ENCODE results near the gene CNIH2. TPM values are rescaled to one million over a fixed set of nuclear protein-coding genes. Genes with fewer than 3 reads are reported as not detected.

CNIH2 gene
- total and polyA plus RNA-seq, 4 donors = 23.9 to 256 (median 138) TPM

DNA sequence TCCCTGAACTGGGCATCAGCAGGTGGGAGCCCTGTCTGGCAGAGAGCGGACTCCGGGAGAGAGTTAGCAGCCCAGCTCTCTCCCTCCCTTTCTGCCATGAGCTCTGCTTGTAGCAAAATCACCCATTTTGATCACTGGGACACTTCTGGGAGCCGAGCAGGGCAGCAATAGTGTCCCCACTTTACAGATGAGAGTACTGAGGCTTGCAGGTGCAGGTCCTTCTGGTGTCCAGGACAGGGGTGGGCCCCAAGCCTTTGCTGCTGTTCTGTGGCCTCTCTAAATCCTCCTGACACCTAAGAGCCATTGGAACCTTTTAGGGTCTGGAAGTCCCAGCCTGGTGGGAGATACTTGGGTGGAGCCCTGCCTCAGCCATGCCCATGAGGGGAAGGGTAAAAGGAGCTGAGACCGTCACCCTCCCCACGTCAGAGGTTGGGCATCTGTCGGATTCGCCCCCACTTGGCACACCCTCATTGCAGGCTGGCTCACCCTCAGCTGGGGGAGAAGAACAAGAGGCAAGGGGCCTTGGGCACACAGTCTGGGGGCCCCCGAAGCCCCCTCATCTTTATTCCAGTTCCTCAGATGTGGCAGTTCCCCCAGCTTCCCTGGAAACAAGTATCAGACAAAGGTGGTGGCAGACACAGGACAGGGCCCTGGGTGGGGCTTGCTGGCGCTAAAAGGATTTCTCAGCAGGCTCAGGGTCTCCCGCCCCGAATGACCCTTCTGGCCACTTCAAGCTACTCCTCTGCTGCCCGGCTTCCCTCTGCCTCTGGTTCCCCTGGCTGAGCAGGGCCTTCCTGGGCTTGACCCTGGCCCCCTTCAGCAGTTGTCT is 53.8 kb downstream of the CNIH2 start:
- Histone ChIP-seq H3K4me3 (ENCODE audit: low read depth, low read length) (no peak overlapping the region), H3K27ac (ENCODE audit: low read depth, low read length) (no peak overlapping the region), H3K36me3 (ENCODE audit: control insufficient read depth, insufficient read depth, low read length) (peaks cover 37% of the 10 kb centered on the region), H3K9me3 (ENCODE audit: control insufficient read depth, insufficient read depth, low read length) (no peaks in the 10 kb centered on the region), H3K27me3 (ENCODE audit: control insufficient read depth, insufficient read depth, low read length) (no peaks in the 10 kb centered on the region), H3K4me1 (ENCODE audit: control insufficient read depth, insufficient read depth, low read length) (peaks cover 41% of the 10 kb centered on the region)
- WGBS (ENCODE audit: insufficient coverage) = 86% methylated on average over 10 of the region's 12 CpGs
- DNase-seq (ENCODE audit: low read depth in 4 of 6, low spot score in 6 of 6) = no peak

DNA sequence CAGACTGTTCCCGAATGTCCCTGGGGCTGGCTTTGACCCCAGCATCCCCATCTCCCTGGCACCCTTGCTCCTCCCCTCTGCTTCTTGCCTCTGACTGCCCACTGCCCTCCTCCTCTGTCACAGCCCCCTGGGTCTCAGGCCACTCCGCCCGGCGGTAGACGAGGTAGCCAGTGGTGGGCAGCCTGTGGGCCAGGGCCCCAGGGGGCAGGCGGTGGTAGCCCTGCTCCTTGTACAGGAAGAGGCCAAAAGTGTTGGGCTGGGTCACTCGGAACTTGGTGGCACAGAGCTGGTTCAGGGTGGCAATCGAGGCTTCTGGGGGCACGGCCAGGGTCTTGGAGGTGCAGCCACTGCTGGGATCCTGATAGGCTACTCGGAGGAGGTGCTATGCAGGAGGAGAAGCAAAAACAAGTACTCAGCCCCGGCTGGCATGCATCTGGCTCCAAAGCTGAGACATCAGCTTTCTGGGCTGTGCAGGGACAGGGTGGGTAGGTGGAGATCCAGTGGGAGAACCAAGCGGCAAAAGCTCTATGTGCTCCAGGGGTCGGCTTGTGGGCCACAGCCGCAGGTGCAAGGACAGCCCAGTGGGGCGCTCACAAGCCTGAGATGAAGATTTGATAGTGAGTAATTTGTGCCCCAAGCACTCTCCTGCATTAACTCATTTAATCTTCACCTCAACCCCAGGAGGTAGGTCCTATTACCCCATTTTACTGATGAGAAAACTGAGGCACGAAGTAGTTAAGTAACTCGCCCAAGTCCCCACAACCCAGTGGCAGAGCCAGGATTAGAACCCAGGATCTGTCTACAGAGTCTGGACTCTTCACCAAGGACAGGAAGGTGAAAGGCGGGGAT is 54.6 kb downstream of the CNIH2 start:
- peaks cover 45% of the 10 kb centered on the region for H3K36me3 ChIP-seq (ENCODE audit: control insufficient read depth, insufficient read depth, low read length)
- 85% methylated on average over 16 of the region's 18 CpGs for WGBS (ENCODE audit: insufficient coverage)
- H3K4me3 ChIP-seq (ENCODE audit: low read depth, low read length) = no peak overlapping the region
- no peak overlapping the region for H3K27ac ChIP-seq (ENCODE audit: low read depth, low read length)
- no peaks in the 10 kb centered on the region for H3K27me3 ChIP-seq (ENCODE audit: control insufficient read depth, insufficient read depth, low read length)
- no peaks in the 10 kb centered on the region for H3K9me3 ChIP-seq (ENCODE audit: control insufficient read depth, insufficient read depth, low read length)
- peaks cover 42% of the 10 kb centered on the region for H3K4me1 ChIP-seq (ENCODE audit: control insufficient read depth, insufficient read depth, low read length)
- no peak for DNase-seq (ENCODE audit: low read depth in 4 of 6, low spot score in 6 of 6)

DNA sequence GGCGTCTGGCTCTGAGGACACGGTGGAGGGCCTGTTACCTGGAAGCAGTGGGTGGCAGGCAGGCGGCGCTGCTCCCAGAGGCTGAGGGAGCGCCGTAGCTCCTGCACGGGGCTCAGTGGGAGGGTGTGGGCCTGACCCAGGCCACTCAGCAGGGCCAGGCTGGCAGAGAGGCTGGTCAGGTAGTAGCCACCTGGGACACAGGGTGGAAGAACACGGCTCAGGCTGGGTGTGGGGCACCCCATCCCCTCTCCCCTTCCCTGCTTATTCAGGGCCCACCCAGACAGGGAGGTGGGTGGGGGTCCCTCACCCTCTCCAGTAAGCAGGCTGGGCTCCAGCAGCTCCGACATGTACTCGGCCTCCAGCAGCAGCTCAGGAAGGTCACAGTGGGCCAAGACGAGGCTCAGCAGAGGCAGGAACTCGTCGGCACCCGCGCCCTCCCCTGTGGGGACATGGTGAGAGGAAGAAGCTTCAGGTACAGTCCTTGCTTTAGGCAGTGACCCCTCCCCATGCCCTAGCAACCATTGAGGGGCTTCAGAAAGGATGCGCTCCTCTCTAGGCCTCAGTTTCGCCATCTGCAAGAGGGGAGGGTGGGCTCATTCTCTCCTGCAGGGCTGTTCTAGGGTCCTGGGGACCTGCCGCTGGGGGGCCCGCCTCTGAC is 55.4 kb downstream of the CNIH2 start:
- H3K27ac ChIP-seq (ENCODE audit: low read depth, low read length) = no peak overlapping the region
- H3K4me1 ChIP-seq (ENCODE audit: control insufficient read depth, insufficient read depth, low read length) = peaks cover 38% of the 10 kb centered on the region
- DNase-seq (ENCODE audit: low read depth in 4 of 6, low spot score in 6 of 6) = no peak
- no peaks in the 10 kb centered on the region for H3K27me3 ChIP-seq (ENCODE audit: control insufficient read depth, insufficient read depth, low read length)
- H3K9me3 ChIP-seq (ENCODE audit: control insufficient read depth, insufficient read depth, low read length) = no peaks in the 10 kb centered on the region
- H3K4me3 ChIP-seq (ENCODE audit: low read depth, low read length) = no peak overlapping the region
- H3K36me3 ChIP-seq (ENCODE audit: control insufficient read depth, insufficient read depth, low read length) = peaks cover 53% of the 10 kb centered on the region
- 89% methylated on average over 14 of the region's 19 CpGs for WGBS (ENCODE audit: insufficient coverage)

Other genes starting within 250 kb of the CNIH2 start
- gene GAL3ST3, start 229.0 kb upstream of the CNIH2 start, total RNA-seq = 1 to 10 TPM; 4.5 to 5.8 TPM
- 10 to 100 TPM; 18.5 to 19.0 TPM for gene GAL3ST3, start 229.0 kb upstream of the CNIH2 start, polyA plus RNA-seq (ENCODE audit: insufficient read length in 2 of 2)
- gene SF3B2, start 225.8 kb upstream of the CNIH2 start, total RNA-seq = 100 to 1,000 TPM in 1 of 2 donors, 10 to 100 TPM in 1; 84.1 to 156 TPM
- 100 to 1,000 TPM; 237 to 246 TPM for gene SF3B2, start 225.8 kb upstream of the CNIH2 start, polyA plus RNA-seq (ENCODE audit: insufficient read length in 2 of 2)
- 10 to 100 TPM; 29.9 to 51.8 TPM for gene PACS1, start 207.9 kb upstream of the CNIH2 start, total RNA-seq
- gene PACS1, start 207.9 kb upstream of the CNIH2 start, polyA plus RNA-seq (ENCODE audit: insufficient read length in 2 of 2) = 100 to 1,000 TPM in 1 of 2 donors, 10 to 100 TPM in 1; 92.3 to 114 TPM
- 10 to 100 TPM; 18.3 to 38.6 TPM for gene KLC2, start 20.5 kb upstream of the CNIH2 start, total RNA-seq
- 10 to 100 TPM; 83.2 to 95.7 TPM for gene KLC2, start 20.5 kb upstream of the CNIH2 start, polyA plus RNA-seq (ENCODE audit: insufficient read length in 2 of 2)
- gene RAB1B, start 9.5 kb upstream of the CNIH2 start, total RNA-seq = 100 to 1,000 TPM in 1 of 2 donors, 10 to 100 TPM in 1; 43.3 to 112 TPM
- 100 to 1,000 TPM; 151 to 154 TPM for gene RAB1B, start 9.5 kb upstream of the CNIH2 start, polyA plus RNA-seq (ENCODE audit: insufficient read length in 2 of 2)
- gene YIF1A, start 11.0 kb downstream of the CNIH2 start, total RNA-seq = 10 to 100 TPM; 43.7 to 82.1 TPM
- gene YIF1A, start 11.0 kb downstream of the CNIH2 start, polyA plus RNA-seq (ENCODE audit: insufficient read length in 2 of 2) = 10 to 100 TPM; 77.1 to 87.7 TPM
- gene TMEM151A, start 13.7 kb downstream of the CNIH2 start, total RNA-seq = 10 to 100 TPM in 1 of 2 donors, 1 to 10 TPM in 1; 8.0 to 18.2 TPM
- 10 to 100 TPM; 50.9 to 52.0 TPM for gene TMEM151A, start 13.7 kb downstream of the CNIH2 start, polyA plus RNA-seq (ENCODE audit: insufficient read length in 2 of 2)
- gene CD248, start 38.9 kb downstream of the CNIH2 start, total RNA-seq = 10 to 100 TPM; 10.9 to 26.6 TPM
- 10 to 100 TPM; 29.3 to 44.0 TPM for gene CD248, start 38.9 kb downstream of the CNIH2 start, polyA plus RNA-seq (ENCODE audit: insufficient read length in 2 of 2)
- 1 to 10 TPM in 1 of 2 donors, under 1 TPM in 1; 0.79 to 2.7 TPM for gene RIN1, start 58.3 kb downstream of the CNIH2 start, total RNA-seq
- gene RIN1, start 58.3 kb downstream of the CNIH2 start, polyA plus RNA-seq (ENCODE audit: insufficient read length in 2 of 2) = 1 to 10 TPM; 1.9 to 3.2 TPM
- 10 to 100 TPM; 11.3 to 29.4 TPM for gene BRMS1, start 66.9 kb downstream of the CNIH2 start, total RNA-seq
- 10 to 100 TPM; 24.8 to 25.9 TPM for gene BRMS1, start 66.9 kb downstream of the CNIH2 start, polyA plus RNA-seq (ENCODE audit: insufficient read length in 2 of 2)
- 100 to 1,000 TPM; 109 to 115 TPM for gene B4GAT1, start 69.5 kb downstream of the CNIH2 start, total RNA-seq
- gene B4GAT1, start 69.5 kb downstream of the CNIH2 start, polyA plus RNA-seq (ENCODE audit: insufficient read length in 2 of 2) = 100 to 1,000 TPM; 170 to 171 TPM
- 1 to 10 TPM; 1.5 to 1.6 TPM for gene SLC29A2, start 93.6 kb downstream of the CNIH2 start, total RNA-seq
- gene SLC29A2, start 93.6 kb downstream of the CNIH2 start, polyA plus RNA-seq (ENCODE audit: insufficient read length in 2 of 2) = 10 to 100 TPM in 1 of 2 donors, 1 to 10 TPM in 1; 9.1 to 11.0 TPM
- 1 to 10 TPM in 1 of 2 donors, under 1 TPM in 1; 0.11 to 1.8 TPM for gene NPAS4, start 142.9 kb downstream of the CNIH2 start, total RNA-seq
- under 1 TPM; 0.33 to 0.44 TPM for gene NPAS4, start 142.9 kb downstream of the CNIH2 start, polyA plus RNA-seq (ENCODE audit: insufficient read length in 2 of 2)
- 10 to 100 TPM; 15.5 to 53.4 TPM for gene MRPL11, start 160.7 kb downstream of the CNIH2 start, total RNA-seq
- gene MRPL11, start 160.7 kb downstream of the CNIH2 start, polyA plus RNA-seq (ENCODE audit: insufficient read length in 2 of 2) = 10 to 100 TPM; 39.2 to 41.0 TPM
- gene PELI3, start 188.7 kb downstream of the CNIH2 start, total RNA-seq = 10 to 100 TPM; 12.6 to 14.6 TPM
- 10 to 100 TPM; 20.4 to 24.3 TPM for gene PELI3, start 188.7 kb downstream of the CNIH2 start, polyA plus RNA-seq (ENCODE audit: insufficient read length in 2 of 2)
- 10 to 100 TPM; 23.3 to 25.1 TPM for gene DPP3, start 202.3 kb downstream of the CNIH2 start, total RNA-seq
- gene DPP3, start 202.3 kb downstream of the CNIH2 start, polyA plus RNA-seq (ENCODE audit: insufficient read length in 2 of 2) = 10 to 100 TPM; 32.5 to 37.1 TPM
- gene BBS1, start 232.5 kb downstream of the CNIH2 start, total RNA-seq = 10 to 100 TPM; 39.8 to 61.1 TPM
- 10 to 100 TPM; 50.1 to 77.1 TPM for gene BBS1, start 232.5 kb downstream of the CNIH2 start, polyA plus RNA-seq (ENCODE audit: insufficient read length in 2 of 2)

Measured in spinal cord (tissue), 10 donors.